HPDE6-E6E7 (cell line): Measurements from ENCODE around the gene DHX16.
A peak's percentile ranks its signal among the peaks of the same experiment; 100 is the strongest.

ENCODE experiments used
- DNase-seq: peaks from one replicate; pipeline ENCODE4 v3.0.0; 2011; ENCODE audit warnings: missing footprints; ENCODE audit errors: extremely low spot score

DHX16 gene

GRCh38 chr6:30640481-30640880, 32.3 kb downstream of the DHX16 start:
- no peak for DNase-seq

- DNase-seq, result no peak
These were observed 37.0 kb downstream of the DHX16 start for GRCh38 chr6:30635834-30636233.

DNA sequence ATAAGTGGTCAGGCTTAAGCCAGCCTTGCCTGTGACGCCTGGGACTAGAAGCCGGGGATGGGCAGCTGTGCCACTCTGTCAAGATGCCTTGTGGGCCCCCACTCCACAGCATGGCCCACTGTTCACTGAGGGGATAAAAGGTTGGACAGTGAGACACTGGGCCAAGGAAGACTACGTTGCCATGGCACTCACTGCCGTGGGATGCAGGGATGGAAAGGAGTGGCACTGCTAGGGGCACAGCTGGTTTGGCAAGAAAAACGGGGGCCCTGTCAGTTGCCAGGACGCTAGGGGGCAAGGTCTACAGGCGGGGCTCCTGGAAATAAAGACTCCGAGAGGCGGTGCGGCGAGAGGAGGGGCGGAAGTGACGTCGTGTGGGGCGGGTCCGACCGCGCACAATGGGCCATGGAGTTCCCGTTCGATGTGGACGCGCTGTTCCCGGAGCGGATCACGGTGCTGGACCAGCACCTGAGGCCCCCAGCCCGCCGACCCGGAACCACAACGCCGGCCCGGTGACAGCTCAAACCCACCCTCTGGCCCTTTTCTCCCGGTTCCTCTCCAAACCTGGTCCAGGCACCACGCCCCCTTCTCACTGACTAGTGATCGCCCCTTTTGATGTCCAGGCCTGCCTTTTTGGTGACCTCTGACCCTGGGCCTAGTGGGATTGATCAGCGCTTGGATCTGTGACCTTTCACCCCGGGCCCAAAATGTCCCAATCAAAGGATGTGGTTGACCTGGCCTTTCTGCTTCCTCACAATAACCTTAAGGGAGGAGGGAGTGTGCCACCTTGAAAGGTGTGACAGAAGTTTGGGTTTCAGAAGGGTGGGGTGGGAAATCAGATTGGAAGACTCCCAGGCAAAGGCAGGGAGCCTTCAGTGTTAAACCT, 46.1 kb downstream of the DHX16 start, which contains the start of gene ATAT1:
Gene ATAT1, plus strand, starts transcription at position 391 of the 883 bp plus-strand sequence.
- peak; percentile 90 for DNase-seq

DNA sequence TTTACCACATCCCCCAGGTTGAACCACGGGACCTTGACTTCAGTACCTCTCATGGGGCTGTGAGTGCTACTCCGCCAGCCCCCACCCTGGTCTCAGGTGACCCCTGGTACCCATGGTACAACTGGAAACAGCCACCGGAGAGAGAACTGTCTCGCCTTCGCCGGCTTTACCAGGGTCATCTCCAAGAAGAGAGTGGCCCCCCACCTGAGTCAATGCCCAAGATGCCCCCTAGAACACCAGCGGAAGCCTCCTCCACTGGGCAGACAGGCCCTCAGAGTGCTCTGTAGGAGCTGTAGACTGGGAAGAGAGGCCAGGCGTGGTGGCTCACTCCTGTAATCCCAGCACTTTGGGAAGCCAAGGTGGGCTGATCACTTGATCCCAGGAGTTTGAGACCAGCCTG, 47.3 kb downstream of the DHX16 start:
- DNase-seq, result no peak

GRCh38 chr6:30619561-30619960, 53.2 kb downstream of the DHX16 start:
- DNase-seq, result no peak

GRCh38 chr6:30618270-30618797, 54.5 kb downstream of the DHX16 start:
- DNase-seq, result no peak

DNA sequence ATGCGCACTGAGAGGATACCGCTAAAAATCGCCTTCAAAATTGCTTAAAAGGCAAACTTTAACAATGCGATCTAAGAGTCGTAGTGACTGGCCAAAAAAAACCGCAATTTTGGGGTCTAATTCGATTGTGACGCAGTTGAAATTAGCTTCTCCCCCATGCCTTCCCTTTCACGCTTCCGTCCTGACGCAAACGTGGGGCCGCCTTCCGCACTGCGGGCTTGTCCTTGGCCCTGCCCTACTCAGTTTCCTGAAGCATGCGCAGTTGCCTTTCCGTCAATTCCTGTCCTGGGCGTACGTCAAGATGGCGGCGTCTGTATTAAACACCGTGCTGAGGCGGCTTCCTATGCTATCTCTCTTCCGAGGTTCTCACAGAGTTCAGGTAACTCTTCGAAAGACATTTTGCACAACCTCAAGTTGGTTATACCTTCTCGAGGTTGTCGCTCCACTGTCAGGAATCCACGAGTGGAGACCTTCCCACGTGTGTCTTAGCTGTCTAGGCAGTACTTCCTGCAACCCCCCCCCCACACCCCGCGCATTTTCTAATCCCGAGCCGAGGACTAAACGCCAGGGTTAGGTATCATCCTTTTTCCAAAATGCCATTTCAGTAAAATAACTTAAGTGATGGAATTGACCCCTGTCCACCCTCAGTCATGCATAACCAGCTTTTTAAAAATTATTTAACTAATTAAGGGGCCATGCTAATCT, 55.1 kb downstream of the DHX16 start, which contains the start of gene MRPS18B:
Gene MRPS18B, plus strand, starts transcription at position 276 of the 705 bp plus-strand sequence. Its CDS starts 26 bp downstream, at position 302.
- peak; percentile 92 for DNase-seq

- peak; percentile 93 for DNase-seq
These were observed 55.8 kb downstream of the DHX16 start, which contains the start of gene PPP1R10 for GRCh38 chr6:30616811-30617564. Gene PPP1R10, minus strand, starts transcription at chr6:30617243. Its CDS starts 7,299 bp downstream, at chr6:30609944.

DNA sequence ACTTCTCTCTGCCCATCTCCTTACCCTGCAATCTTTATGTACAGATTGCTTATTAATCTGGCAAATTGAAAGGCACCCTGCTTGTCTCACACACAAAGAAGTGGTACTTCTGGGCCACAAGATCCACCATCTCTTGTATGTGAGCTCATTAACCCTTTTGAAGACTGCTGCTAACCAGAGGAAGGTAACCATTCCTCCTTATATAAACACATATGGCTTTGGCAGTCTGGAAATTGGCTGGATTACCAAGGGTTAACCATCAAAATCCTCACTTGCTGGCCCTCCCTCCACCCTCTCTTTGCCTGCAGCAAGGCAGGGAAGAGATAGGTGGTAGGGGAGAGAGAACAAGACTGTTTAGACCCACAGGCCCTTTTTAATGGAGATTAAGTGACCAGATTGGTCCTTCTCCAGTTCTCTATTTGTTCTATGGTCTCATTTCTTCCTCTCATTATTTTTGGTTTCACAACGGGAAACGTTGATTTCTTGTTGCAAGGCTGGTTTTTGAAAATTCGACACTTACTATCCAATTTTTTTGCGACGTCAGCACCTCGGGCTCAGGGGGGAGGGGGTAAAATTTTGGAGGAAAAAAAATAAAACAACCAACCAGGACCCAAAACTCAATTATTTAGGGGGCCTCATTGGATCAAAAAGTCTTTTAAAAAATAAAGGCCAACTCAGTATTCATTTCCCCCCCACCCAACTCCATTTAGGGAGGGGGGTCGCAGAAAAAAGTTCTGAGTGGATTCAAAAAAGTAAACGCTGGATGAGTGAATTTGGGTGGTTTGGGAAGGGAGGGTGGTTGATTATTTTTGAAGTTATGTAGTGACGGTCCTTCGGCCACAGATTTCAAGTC, 56.6 kb downstream of the DHX16 start:
- DNase-seq, result no peak

GRCh38 chr6:30615219-30615957, 57.4 kb downstream of the DHX16 start:
- no peak for DNase-seq

GRCh38 chr6:30614843-30615218, 58.0 kb downstream of the DHX16 start:
- DNase-seq, result peak; percentile 80

- DNase-seq, result no peak
These were observed 58.6 kb downstream of the DHX16 start for GRCh38 chr6:30614044-30614842.

GRCh38 chr6:30613251-30614043, 59.4 kb downstream of the DHX16 start:
- no peak for DNase-seq

DNA sequence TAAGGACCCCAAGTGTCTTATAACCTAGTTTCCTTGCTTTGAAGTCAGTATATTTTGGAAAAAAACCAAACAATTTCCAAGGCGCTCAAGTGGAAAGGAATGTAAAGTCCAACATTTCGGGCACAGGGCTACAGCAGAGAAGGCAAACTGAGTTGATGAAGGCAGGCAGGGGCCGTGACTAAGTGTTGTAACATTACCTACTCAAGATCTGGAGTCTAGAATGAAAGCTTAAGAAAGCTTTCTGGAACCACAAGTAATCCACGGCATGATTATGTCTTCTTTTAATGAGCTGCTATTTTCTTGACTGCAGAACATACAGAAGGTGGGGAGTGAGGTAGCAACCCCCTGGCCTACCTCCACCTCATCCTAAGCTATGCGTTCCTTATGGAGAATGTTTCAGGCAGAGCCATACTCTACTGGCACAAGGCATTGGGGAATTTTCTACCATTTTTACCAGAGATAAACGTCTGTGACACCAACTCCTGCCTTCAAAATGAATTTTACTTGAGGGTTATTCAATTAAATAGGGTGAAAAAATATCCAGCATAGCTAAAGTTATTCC, 60.0 kb downstream of the DHX16 start:
- no peak for DNase-seq

GRCh38 chr6:30612213-30612612, 60.6 kb downstream of the DHX16 start:
- no peak for DNase-seq

GRCh38 chr6:30611856-30612194, 61.0 kb downstream of the DHX16 start:
- no peak for DNase-seq

DNA sequence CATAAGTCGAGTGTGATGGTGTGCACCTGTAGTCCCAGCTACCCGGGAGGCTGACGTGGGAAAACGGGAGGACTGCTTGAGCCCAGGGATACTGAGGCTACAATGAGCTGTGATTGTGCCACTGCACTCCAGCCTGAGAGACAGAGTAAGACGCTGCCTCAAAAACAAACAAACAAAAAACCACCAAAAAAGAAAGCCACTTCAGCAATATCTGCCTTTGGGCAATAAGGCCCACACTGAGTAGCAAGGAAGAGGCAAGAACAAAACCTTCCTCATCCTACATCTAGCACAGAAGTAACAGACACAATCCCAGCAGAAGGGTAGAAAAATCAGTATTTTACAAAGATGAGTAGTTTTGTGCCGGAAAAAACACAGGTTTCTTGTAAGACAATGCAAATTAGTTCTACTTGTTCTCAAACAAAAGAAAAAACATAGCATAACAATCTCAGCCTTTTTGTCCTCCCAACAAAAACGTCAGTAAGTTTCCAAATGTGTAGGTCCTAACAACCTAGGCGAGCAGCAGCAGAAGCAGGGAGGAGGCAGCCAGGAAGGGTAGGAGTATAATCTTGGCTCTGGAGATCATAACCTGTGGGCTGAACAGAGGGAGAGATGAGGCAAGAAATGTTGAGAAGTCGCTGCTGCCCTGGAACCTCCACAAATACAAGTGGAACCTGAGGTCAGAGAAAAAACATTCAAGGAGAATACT, 61.5 kb downstream of the DHX16 start:
- DNase-seq, result no peak

GRCh38 chr6:30610065-30610464, 62.7 kb downstream of the DHX16 start:
- no peak for DNase-seq
